GM21717 (cell line): ENCODE data around the gene CNNM2.
"Not testable (repeated sequence)": the region's sequence is repeated elsewhere in the genome, so short reads cannot be mapped to it uniquely, and the experiment has no call there.

Experiments used
- ATAC-seq: cut with Tn5 transposase; IDR thresholded peaks from one replicate; pipeline ENCODE4 v1.9.1; 2021; ENCODE audit warnings: mild to moderate bottlenecking, moderate library complexity; ENCODE audit not compliant: unreplicated experiment

The CNNM2 gene

GRCh38 chr10:102923601-102924000, 5.5 kb downstream of the CNNM2 start:
- ATAC-seq, result no peak

- ATAC-seq, result no peak
These were observed 8.7 kb downstream of the CNNM2 start for GRCh38 chr10:102926842-102927241.

- no peak for ATAC-seq
These were observed 9.4 kb downstream of the CNNM2 start for GRCh38 chr10:102927311-102928010.

DNA sequence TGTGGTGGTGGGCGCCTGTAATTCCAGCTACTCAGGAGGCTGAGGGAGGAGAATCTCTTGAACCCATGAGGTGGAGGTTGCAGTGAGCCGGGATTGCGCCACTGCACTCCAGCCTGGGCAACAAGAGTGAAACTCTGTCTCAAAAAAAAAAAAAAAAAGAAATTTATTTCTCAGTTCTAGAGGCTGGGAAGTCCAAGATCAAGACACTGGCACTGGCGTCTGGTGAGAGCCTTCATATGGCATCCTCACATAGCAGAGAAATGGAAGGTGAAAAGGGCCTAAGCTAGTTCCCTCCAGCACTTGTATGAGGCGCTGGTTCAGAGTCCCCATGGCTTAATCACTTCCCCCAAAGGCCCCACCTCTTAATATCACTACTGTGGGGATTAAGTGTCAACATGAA, 10.3 kb downstream of the CNNM2 start:
- ATAC-seq, result not testable (repeated sequence)

DNA sequence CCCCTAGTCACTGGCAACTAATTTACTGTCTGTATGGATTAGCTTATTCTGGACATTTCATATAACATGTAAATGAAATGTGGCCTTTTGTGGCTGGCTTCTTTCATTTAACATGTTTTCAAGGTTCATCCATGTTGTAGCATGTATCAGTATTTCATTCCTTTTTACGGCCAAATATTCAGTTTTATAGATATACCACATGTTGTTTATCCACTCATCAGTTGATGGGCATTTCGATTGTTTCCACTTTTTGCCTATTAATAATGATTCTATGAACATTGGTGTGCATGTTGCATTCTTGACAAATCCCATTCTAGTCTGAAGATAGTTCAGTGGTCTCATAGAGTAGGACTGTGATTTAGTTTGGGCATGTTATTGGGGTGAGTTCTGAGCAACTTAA, 12.6 kb downstream of the CNNM2 start:
- ATAC-seq, result no peak

DNA sequence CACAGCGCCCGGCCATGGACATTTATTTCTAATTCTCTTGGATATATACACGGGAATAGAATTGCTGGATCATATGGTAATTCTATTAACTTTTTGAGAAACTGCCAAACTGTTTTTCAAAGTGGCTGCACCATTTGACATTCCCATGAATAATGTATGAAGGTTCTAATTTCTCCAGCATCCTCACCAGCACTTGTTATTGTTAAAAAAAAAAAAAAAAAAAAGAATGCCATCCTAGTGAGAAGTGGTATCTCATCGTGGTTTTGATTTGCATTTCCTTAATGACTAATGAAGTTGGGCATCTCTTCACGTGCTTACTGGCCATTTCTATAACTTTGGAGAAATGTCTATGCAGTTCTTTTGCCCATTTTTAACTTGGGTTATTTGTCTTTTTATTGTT, 13.5 kb downstream of the CNNM2 start:
- no peak for ATAC-seq

GRCh38 chr10:102935505-102935904, 17.4 kb downstream of the CNNM2 start:
- no peak for ATAC-seq

DNA sequence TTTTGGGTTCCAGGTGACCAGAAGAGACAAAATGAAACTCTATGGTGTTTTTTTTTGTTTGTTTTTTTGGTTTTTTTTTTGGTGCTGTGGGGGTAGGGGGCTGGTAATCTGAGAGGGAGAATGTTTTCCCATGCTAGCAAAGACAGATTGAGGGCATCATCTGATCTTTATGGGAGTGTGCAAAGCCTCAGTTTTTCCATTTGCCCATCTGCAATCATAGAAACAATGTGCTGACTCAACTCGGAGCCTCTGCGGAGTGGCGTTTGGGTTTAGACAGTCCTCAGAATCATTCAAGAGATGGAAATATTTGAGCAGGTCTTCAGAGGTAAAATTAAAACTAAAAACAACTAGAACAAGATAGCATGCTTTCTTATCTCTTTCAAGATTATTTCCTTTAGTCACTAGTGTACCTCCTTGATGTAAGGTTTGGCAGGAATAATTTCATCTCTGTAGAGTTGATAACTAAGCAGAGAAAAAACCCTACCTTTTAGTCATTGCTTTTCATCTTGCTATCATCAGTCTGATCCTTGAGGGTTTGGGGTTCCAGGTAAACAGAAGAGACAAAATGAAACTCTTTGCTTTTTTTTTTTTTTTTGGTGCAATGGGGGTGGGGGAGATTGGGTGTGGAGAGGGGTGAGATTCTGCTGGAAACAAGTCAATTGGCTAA, 18.0 kb downstream of the CNNM2 start:
- no peak for ATAC-seq

DNA sequence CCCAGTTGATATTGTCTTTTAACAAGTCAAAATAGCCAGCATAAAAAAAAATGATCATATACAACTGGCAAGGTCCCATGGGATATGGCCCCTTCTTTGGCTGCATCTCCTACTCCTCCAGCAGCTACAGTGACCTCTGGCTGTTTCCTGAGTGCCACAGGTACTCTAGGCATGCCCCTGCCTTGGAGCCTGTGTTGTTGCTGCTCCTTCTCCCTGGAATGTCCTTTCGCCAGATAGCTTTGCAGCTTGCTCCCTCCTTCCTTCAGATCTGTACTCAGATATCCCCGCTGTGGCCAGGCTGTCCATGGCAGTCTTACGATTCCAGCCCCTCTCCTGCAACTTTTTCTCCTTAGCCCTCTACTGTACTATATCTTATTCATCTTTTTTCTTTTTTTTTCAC, 23.3 kb downstream of the CNNM2 start:
- no peak for ATAC-seq

DNA sequence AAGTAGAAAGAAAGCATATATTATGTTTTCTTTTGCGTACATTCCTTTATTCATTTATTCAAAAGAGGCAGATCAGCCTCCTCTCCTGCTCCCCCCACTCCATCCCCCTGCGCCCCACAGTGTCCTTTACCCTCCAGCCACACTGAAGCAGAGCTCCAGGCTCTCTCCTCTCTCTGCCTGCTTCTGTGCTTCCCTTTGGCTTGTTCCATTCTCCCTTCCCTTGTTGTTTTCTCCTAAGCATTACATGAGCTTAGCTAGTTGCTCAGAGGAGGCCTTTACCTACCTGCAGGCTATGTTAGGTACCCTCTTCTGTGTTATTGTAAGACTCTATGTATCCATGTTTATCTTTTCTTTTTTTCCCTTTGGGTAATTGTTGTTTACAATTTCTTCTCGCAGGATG, 27.4 kb downstream of the CNNM2 start:
- no peak for ATAC-seq

- no peak for ATAC-seq
These were observed 27.9 kb downstream of the CNNM2 start for GRCh38 chr10:102945962-102946361.

GRCh38 chr10:102946992-102947391, 28.9 kb downstream of the CNNM2 start:
- ATAC-seq, result no peak

DNA sequence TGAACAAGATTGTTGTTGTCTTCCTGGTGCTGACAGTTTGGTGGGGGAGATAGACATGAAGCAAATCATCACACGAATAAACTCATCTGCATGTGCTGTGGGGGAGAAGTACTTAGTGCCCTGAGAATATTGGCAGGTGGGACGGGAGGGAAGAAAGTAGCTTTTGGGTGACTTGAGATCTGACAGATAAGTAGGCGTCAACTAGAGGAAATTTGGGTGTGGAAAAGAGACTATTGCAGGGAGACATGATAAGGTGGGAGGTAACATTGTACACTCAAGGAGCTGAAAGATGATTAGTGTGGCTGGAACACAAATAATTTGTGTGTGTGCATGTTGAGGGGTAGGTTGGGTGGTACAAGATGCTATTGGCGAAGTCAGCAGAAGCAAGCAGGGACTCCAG, 30.1 kb downstream of the CNNM2 start:
- ATAC-seq, result no peak

DNA sequence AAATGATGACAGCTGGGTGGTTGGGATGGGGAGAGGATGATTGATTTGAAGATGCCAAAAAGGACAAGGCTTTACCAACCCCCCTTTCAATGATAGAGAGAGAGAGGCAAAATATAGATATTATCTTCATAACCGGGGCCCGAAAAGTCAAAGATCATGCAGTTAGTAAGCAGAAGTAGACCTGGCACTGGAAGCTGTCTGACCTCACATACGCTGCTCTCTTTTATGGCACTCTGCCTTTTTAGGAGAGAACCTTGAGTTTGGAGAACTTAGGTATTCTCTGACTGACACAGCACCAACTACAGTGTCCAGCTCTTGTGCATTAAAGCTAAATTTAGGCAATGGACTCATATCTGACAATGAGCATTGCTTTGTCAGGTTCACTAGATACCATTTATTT, 30.7 kb downstream of the CNNM2 start:
- no peak for ATAC-seq

GRCh38 chr10:102949916-102950315, 31.8 kb downstream of the CNNM2 start:
- ATAC-seq, result no peak

DNA sequence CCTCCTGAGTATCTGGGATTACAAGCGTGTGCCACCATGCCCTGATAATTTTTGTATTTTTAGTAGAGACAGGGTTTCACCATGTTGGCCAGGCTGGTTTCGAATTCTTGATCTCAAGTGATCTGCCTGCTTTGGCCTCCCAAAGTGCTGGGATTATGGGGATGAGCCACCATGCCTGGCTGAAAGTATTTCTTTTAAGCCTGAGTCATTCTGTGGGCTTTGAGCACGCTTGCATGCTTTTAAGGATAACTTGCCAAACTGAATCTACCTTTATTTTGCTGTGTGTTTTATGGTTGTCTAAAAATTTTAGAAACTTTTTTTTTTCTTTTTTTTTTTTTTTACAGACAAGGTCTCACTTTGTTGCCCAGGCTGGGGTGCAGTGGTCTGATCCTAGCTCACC, 33.2 kb downstream of the CNNM2 start:
- ATAC-seq, result no peak

DNA sequence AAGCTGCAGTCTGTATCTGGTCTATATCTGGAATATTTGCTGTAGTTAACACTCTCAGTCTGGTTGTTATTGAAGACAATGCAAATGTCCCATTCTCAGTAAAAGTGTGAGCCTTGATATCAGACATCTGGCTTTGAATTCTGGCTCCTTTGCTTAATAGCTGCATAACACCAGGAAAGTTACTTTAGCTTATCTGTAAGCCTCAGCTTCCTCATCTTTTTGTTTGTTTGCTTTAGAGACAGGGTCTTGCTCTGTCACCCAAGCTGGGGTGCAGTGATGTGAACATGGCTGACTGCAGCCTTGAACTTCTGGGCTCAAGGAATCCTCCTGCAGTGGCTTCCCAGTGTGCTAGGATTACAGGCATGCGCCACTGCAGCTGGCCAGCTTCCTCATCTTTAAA, 41.3 kb downstream of the CNNM2 start:
- no peak for ATAC-seq

- ATAC-seq, result no peak
These were observed 42.1 kb downstream of the CNNM2 start for GRCh38 chr10:102960157-102960556.

- ATAC-seq, result no peak
These were observed 44.2 kb downstream of the CNNM2 start for GRCh38 chr10:102962267-102962666.

DNA sequence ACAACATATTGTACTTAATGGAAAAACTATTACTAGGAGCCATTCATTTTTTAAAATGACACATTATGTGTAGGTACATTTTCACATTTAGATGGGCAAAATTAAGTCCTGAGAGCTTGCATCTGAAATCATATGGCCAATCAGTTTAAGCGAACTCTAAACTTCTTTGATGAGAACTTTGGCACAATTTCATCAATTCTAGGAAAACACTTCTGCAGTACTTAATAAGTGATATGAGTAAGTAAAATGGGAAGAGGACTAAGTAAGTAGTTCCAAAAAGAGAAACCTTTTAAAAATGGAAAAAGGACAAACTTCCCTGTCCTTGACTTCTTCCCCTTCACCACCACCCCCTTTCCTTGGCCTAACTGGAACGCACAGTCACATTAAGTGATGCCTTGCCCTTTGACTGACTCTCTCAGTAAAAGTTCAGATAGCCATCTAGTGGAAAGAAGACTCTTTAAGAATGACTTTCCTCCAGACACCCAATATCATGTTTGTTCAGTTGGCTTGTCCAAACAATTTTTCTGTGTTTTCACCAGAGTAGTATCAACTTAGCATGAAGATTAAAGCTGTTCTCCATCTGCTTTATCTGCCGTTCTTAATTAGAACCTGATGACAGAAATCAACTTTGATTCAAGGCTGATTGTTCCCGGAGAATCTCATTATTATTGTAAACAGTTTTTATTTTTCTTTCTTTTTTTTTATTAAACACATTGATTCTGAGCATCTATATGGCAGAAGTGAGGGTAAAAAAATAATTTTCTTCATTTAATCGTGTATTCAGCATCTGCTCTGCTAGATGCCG, 45.1 kb downstream of the CNNM2 start:
- no peak for ATAC-seq

DNA sequence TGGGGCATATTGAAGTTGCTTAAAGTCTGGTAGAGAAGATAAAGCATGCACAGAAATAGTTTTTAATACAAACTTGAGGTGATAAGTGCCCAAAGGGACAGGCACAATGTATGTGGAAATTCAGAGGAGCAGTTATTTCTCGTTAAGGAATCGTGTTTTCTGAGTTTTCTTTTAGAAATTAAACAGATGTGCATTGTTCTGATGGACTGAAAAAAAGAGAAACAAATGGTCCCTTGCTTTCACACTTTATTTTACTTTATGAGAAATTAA, 45.6 kb downstream of the CNNM2 start:
- no peak for ATAC-seq

DNA sequence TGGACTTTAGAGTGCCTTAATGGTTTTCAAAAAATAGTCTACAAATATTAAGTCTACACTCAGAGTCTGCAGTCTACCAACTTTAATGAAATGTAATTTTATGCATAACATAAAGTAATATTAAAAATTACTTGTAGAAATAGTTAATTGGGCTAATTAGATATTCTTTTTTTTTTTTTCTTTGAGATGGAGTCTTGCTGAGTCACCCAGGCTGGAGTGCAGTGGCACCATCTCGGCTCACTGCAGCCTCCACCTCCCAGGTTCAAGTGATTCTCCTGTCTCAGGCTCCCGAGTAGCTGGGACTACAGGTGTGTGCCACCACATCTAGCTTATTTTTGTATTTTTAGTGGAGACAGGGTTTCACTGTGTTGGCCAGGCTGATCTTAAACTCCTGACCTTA, 46.0 kb downstream of the CNNM2 start:
- not testable (repeated sequence) for ATAC-seq
